WTC11 (cell line): Measurements from ENCODE around the gene OR8K1. TPM values are rescaled to one million over a fixed set of nuclear protein-coding genes. Genes with fewer than 3 reads are reported as not detected.

Source experiments
- ATAC-seq: fragments of 200-7000 bp; cut with Tn5 transposase; 2 replicates; pipeline ENCODE4 v1.10.0; 2021; ENCODE audit warnings: mild to moderate bottlenecking, moderate library complexity
- CTCF ChIA-PET: fragments of 300-600 bp; sonication (Branson Sonifier 250); formaldehyde crosslinking; loops from one replicate; lab custom pipeline; 2021; ENCODE audit warnings: antibody characterized with exemption; lab: Charles Lee
- POLR2A ChIA-PET: fragments of 350-600 bp; sonication (Branson Sonifier 250); formaldehyde crosslinking; loops from one replicate; lab custom pipeline; 2021; ENCODE audit warnings: antibody characterized with exemption; lab: Charles Lee
- DNase-seq: peaks from one replicate; pipeline ENCODE4 v3.0.0; 2021; ENCODE audit warnings: low spot score
- H3K27ac Mint-ChIP-seq: 2 replicates; pipeline ENCODE4 v1.8.0; 2021; ENCODE audit warnings: mixed read lengths
- H3K27me3 Mint-ChIP-seq: 2 replicates; pipeline ENCODE4 v1.8.0; 2021; ENCODE audit warnings: low read depth, mild to moderate bottlenecking, moderate library complexity, mixed read lengths
- H3K36me3 Mint-ChIP-seq: 2 replicates; pipeline ENCODE4 v1.8.0; 2021; ENCODE audit warnings: mixed read lengths
- H3K4me1 Mint-ChIP-seq: 2 replicates; pipeline ENCODE4 v1.8.0; 2022; ENCODE audit warnings: mixed read lengths
- H3K4me3 Mint-ChIP-seq: 2 replicates; pipeline ENCODE4 v1.8.0; 2021; ENCODE audit warnings: mild to moderate bottlenecking, moderate library complexity, mixed read lengths
- H3K9me3 Mint-ChIP-seq: 2 replicates; pipeline ENCODE4 v1.8.0; 2021; ENCODE audit warnings: mixed read lengths
- AFF4 ChIP-seq: sonication (generic); formaldehyde crosslinking; IDR thresholded peaks from 2 replicates; pipeline ENCODE4 v1.8.1; 2023; ENCODE audit warnings: mild to moderate bottlenecking, missing genetic modification reagents, borderline replicate concordance
- ARID4B ChIP-seq: sonication (generic); formaldehyde crosslinking; IDR thresholded peaks from 2 replicates; pipeline ENCODE4 v1.8.0; 2023; ENCODE audit warnings: missing genetic modification reagents, mild to moderate bottlenecking, borderline replicate concordance
- CBFB ChIP-seq: sonication (generic); formaldehyde crosslinking; IDR thresholded peaks from 2 replicates; pipeline ENCODE4 v1.8.1; 2022; ENCODE audit warnings: mild to moderate bottlenecking, low read depth, missing genetic modification reagents
- E2F1 ChIP-seq: sonication (generic); formaldehyde crosslinking; IDR thresholded peaks from 2 replicates; pipeline ENCODE4 v1.8.0; 2022; ENCODE audit warnings: mild to moderate bottlenecking, missing genetic modification reagents
- E2F4 ChIP-seq: sonication (generic); formaldehyde crosslinking; IDR thresholded peaks from 2 replicates; pipeline ENCODE4 v1.8.1; 2022; ENCODE audit warnings: low read depth, mild to moderate bottlenecking, moderate library complexity, missing genetic modification reagents, borderline replicate concordance
- ERG ChIP-seq: fragments of 250-450 bp; sonication (Bioruptor Pico); IDR thresholded peaks from 2 replicates; pipeline ENCODE4 v1.8.0; 2021; ENCODE audit warnings: mild to moderate bottlenecking
- GRHL2 ChIP-seq: fragments of 250-450 bp; sonication (Bioruptor Pico); IDR thresholded peaks from 2 replicates; pipeline ENCODE4 v1.8.0; 2022; ENCODE audit warnings: mild to moderate bottlenecking, moderate library complexity; ENCODE audit not compliant: insufficient replicate concordance, severe bottlenecking
- GTF2I ChIP-seq: fragments of 250-450 bp; sonication (Bioruptor Pico); conservative IDR thresholded peaks from 2 replicates; pipeline ENCODE4 v1.4.0; 2021; ENCODE audit warnings: mild to moderate bottlenecking
- HMGA2 ChIP-seq: fragments of 250-450 bp; sonication (Bioruptor Pico); IDR thresholded peaks from 2 replicates; pipeline ENCODE4 v1.4.0; 2021; ENCODE audit warnings: mild to moderate bottlenecking, moderate library complexity
- MAX ChIP-seq: sonication (generic); formaldehyde crosslinking; IDR thresholded peaks from 2 replicates; pipeline ENCODE4 v1.8.0; 2022; ENCODE audit warnings: mild to moderate bottlenecking, missing genetic modification reagents
- MXD4 ChIP-seq: fragments of 250-450 bp; sonication (Bioruptor Pico); IDR thresholded peaks from 2 replicates; pipeline ENCODE4 v1.8.0; 2021; ENCODE audit warnings: mild to moderate bottlenecking, moderate library complexity, borderline replicate concordance
- MYBL2 ChIP-seq: sonication (generic); formaldehyde crosslinking; IDR thresholded peaks from 2 replicates; pipeline ENCODE4 v1.8.1; 2023; ENCODE audit warnings: mild to moderate bottlenecking, moderate library complexity, missing genetic modification reagents
- PREB ChIP-seq: sonication (generic); formaldehyde crosslinking; IDR thresholded peaks from 2 replicates; pipeline ENCODE4 v1.8.1; 2022; ENCODE audit warnings: mild to moderate bottlenecking, missing genetic modification reagents, moderate library complexity, borderline replicate concordance
- SMAD4 ChIP-seq: sonication (generic); formaldehyde crosslinking; IDR thresholded peaks from 2 replicates; pipeline ENCODE4 v1.8.0; 2022; ENCODE audit warnings: mild to moderate bottlenecking, missing genetic modification reagents
- USF2 ChIP-seq: sonication (generic); formaldehyde crosslinking; IDR thresholded peaks from 2 replicates; pipeline ENCODE4 v1.8.1; 2023; ENCODE audit warnings: mild to moderate bottlenecking, missing genetic modification reagents, moderate library complexity
- ZBTB21 ChIP-seq: sonication (generic); formaldehyde crosslinking; IDR thresholded peaks from 2 replicates; pipeline ENCODE4 v1.8.1; 2023; ENCODE audit warnings: mild to moderate bottlenecking, missing genetic modification reagents, borderline replicate concordance
- ZMAT4 ChIP-seq: fragments of 250-450 bp; sonication (Bioruptor Pico); IDR thresholded peaks from 2 replicates; pipeline ENCODE4 v1.9.0; 2021; ENCODE audit warnings: mild to moderate bottlenecking
- ZNF121 ChIP-seq: sonication (generic); formaldehyde crosslinking; IDR thresholded peaks from 2 replicates; pipeline ENCODE4 v1.8.0; 2023; ENCODE audit warnings: missing genetic modification reagents
- ZNF219 ChIP-seq: sonication (generic); formaldehyde crosslinking; IDR thresholded peaks from 2 replicates; pipeline ENCODE4 v1.8.0; 2023; ENCODE audit warnings: missing genetic modification reagents, mild to moderate bottlenecking, borderline replicate concordance
- ZNF317 ChIP-seq: sonication (generic); formaldehyde crosslinking; IDR thresholded peaks from 2 replicates; pipeline ENCODE4 v1.8.1; 2023; ENCODE audit warnings: low read depth, mild to moderate bottlenecking, moderate library complexity, missing genetic modification reagents, borderline replicate concordance
- total RNA-seq: library from RNA; stranded (reverse); gene quantifications from 3 replicates; pipeline ENCODE4 v1.2.3, GENCODE V29; 2021

Gene OR8K1
- total RNA-seq, 1 experiment from 2014 or later = not detected

- peaks cover 2% of the 10 kb centered on the region for H3K27me3 Mint-ChIP-seq
- no peak overlapping the region for H3K27ac Mint-ChIP-seq
- H3K9me3 Mint-ChIP-seq = peaks cover 61% of the 10 kb centered on the region
- ATAC-seq = no peak
- H3K36me3 Mint-ChIP-seq = peaks cover 26% of the 10 kb centered on the region
- ChIA-PET POLR2A (no interaction called here), CTCF (no interaction called here)
- no peak for DNase-seq
- no peaks in the 10 kb centered on the region for H3K4me1 Mint-ChIP-seq
- TF ChIP-seq GRHL2 (CRISPR knock-in tag) (no peak), ZMAT4 (CRISPR knock-in tag) (no peak), MXD4 (no peak), SMAD4 (CRISPR knock-in tag) (no peak), ZNF317 (CRISPR knock-in tag) (no peak), ERG (CRISPR knock-in tag) (no peak), ZNF219 (CRISPR knock-in tag) (no peak), GTF2I (CRISPR knock-in tag) (no peak), HMGA2 (CRISPR knock-in tag) (no peak), ZBTB21 (CRISPR knock-in tag) (no peak), PREB (no peak), MYBL2 (CRISPR knock-in tag) (no peak), ARID4B (CRISPR knock-in tag) (no peak), USF2 (no peak), ZNF121 (no peak), CBFB (CRISPR knock-in tag) (no peak), MAX (CRISPR knock-in tag) (no peak), E2F4 (no peak), AFF4 (no peak), E2F1 (CRISPR knock-in tag) (no peak)
- no peak overlapping the region for H3K4me3 Mint-ChIP-seq
Measured at GRCh38 chr11:56307836-56308235, 38.0 kb upstream of the OR8K1 start.
